Superior temporal gyrus (tissue), 1 donor: ENCODE measurements around the gene ABCB7.
A peak's percentile ranks its signal among the peaks of the same experiment; 100 is the strongest.
"Not testable (repeated sequence)": the region's sequence is repeated elsewhere in the genome, so short reads cannot be mapped to it uniquely, and the experiment has no call there.

Experiments
- DNase-seq: peaks from one replicate; pipeline ENCODE4 v3.0.0-alpha.2; 2016; ENCODE audit errors: extremely low spot score

Gene ABCB7

GRCh38 chrX:75155827-75156525 is at the start of gene ABCB7:
ABCB7 (minus strand) TSS chrX:75156283; CDS start chrX:75156272, 11 bp downstream.
- peak; percentile 88 for DNase-seq

- not testable (repeated sequence) for DNase-seq
Observed at GRCh38 chrX:75188415-75189206, 32.5 kb upstream of the ABCB7 start.

GRCh38 chrX:75181721-75182120 is 25.6 kb upstream of the ABCB7 start:
- no peak for DNase-seq

- DNase-seq: not testable (repeated sequence)
Observed at GRCh38 chrX:75179536-75180293, 23.6 kb upstream of the ABCB7 start.

GRCh38 chrX:75172257-75172890 is 16.3 kb upstream of the ABCB7 start:
- not testable (repeated sequence) for DNase-seq

GRCh38 chrX:75158054-75158453 is 2.0 kb upstream of the ABCB7 start:
- DNase-seq: no peak

GRCh38 chrX:75156531-75156945 is 455 bp upstream of the ABCB7 start:
- DNase-seq: no peak

- DNase-seq: peak; percentile 35
Observed at GRCh38 chrX:75155447-75155826, 646 bp downstream of the ABCB7 start.

- no peak for DNase-seq
Observed at GRCh38 chrX:75154871-75155270, 1.2 kb downstream of the ABCB7 start.

GRCh38 chrX:75151827-75152592 is 4.1 kb downstream of the ABCB7 start:
- DNase-seq: no peak

- DNase-seq: no peak
Observed at GRCh38 chrX:75149654-75150053, 6.4 kb downstream of the ABCB7 start.

GRCh38 chrX:75132672-75133071 is 23.4 kb downstream of the ABCB7 start:
- no peak for DNase-seq

- DNase-seq: peak; percentile 9
Observed at GRCh38 chrX:75131973-75132627, 24.0 kb downstream of the ABCB7 start.

- DNase-seq: not testable (repeated sequence)
Observed at GRCh38 chrX:75129069-75129468, 27.0 kb downstream of the ABCB7 start.

GRCh38 chrX:75118296-75118695 is 37.8 kb downstream of the ABCB7 start:
- DNase-seq: no peak

- no peak for DNase-seq
Observed at GRCh38 chrX:75115707-75116413, 40.2 kb downstream of the ABCB7 start.

- no peak for DNase-seq
Observed at GRCh38 chrX:75114638-75115037, 41.4 kb downstream of the ABCB7 start.

GRCh38 chrX:75113664-75114063 is 42.4 kb downstream of the ABCB7 start:
- no peak for DNase-seq

- DNase-seq: no peak
Observed at GRCh38 chrX:75107863-75108509, 48.1 kb downstream of the ABCB7 start.
